Stimulated activated CD8-positive, alpha-beta memory T cell treated with anti-CD3 and anti-CD28 coated beads, Interleukin-4, amount 100 ng/mL, for 24 hours (primary cell): ENCODE data around the gene METTL21A.
A peak's percentile ranks its signal among the peaks of the same experiment; 100 is the strongest.
"Not testable (repeated sequence)": the region's sequence is repeated elsewhere in the genome, so short reads cannot be mapped to it uniquely, and the experiment has no call there.

Experiments used
- DNase-seq: peaks from one replicate; pipeline ENCODE4 v3.0.0-alpha.2; 2020; ENCODE audit warnings: low read depth

METTL21A gene

DNA sequence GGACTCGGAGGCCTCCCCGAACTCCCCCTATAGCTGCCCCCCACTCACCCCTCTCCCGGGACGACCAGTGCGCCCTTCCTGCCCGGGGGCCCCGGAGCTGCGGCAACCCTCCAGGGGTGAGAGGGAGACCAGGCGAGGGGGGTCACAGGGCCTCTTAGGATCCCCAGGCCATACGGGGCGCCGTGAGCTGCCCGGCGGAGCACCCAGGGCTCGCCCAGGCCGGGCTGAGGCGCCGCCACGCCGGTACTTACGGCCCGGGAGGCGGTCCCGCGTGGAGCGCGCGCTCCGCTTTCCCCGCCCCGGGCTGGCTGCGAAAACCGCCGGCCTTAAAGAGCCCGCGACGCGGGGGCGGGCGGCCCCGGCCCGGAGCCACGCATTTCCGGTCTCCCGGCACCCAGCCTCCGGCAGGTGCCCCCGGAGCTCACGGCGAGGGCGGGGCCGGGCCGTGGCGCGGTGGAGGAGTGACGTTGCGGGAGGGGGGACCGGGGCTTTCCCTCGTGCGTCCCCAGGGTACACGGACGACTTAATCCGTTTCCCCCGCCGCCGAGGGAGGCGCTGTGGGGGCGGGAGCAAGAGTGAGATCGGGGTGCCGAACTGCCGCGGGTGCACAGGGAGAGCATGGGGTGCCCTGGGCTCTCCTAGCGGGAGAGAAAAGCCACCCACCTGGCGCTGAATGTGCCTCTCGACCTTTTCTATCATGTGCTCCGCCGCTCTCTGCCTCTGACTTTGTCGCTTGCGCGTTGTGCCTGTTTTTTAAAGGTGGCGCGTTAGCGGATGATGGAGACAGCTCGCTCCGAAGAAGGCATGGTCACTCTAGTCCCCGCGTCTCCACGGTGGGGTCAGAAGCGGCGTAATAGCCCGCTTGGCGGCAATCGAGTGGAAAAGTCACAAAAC is at the start of gene METTL21A:
METTL21A (minus strand) TSS at position 381 of the 894 bp plus-strand sequence. CDS start 1,019 bp downstream, outside the sequence.
- peak; percentile 91 for DNase-seq

DNA sequence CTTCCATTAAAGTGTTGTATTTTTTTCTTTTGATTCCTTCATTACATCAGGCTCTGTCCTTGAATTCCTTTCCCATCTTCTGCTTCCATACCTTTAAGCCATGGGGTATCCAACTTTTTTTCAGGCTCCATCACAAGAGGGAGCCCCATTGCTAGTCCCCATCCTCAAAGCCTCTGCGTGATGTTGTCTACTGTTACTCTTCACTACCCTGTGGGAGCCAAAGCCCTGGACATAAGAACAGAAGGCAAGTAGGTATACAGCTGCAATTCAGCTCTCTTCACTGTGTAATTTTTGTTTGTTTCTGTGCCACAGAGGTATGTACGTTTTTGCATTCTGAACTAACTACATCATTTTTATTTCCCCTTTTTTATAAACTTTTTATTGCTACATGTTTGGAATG is 49.6 kb upstream of the METTL21A start:
- no peak for DNase-seq

DNA sequence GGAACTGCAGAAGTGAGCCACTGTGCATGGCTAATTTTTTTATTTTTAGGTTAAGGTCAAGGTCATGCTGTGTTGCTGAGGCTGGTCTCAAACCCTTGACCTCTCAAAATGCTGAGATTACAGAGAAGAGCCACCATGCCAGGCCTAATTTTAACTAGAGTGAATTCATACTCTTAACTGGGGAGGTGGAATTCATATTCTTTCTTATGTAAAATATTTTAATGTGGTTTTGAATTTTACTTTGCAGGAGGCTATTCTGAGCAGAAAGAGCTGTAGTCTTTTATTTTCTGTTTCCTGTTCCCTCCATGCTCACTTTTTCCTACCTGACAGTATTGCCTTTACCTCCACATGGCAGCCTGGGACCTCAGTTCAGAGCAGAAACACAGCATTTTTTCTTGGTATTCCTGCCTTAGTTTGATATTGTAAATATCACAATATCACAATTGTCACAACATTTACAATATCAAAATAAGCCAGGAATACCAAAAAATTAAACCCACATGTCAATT is 49.1 kb upstream of the METTL21A start:
- no peak for DNase-seq

DNA sequence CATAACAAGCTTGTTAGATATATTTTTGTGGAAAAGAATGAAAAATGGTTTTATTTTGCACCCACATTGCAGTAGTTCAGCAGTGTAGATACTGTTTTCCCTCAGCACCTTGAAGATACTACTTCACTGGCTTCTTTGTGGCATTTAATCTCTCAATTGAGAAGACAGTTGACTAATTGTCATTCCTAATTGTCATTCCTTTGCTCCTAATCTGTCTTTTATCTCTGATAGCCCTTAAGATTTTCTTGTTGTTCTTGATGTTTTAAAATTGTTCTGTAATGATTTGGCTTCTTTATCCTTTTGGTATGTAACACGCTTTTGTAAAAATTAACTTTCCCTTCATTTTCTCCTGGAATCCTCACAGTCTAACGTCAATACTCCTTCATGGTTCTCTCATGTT is 48.2 kb upstream of the METTL21A start:
- DNase-seq: no peak

DNA sequence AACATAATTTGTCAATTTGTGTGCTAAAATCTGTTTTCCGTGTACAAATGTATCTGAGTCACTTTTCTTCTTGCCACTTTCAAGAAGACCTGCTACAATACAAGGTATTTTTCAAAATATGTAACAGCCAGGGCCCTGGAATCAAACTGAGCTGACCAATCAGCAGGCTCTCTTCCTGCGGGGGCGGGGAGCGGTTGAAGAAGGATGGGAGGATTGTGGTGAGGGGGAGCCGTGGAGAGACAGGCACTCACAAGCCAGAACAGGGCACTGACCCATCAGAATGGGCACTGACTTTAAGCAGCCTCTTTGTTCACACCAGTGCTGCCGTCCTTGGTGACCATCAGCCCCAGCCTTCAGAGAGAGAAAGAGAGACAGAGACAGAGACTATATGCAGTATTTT is 45.7 kb upstream of the METTL21A start:
- no peak for DNase-seq

DNA sequence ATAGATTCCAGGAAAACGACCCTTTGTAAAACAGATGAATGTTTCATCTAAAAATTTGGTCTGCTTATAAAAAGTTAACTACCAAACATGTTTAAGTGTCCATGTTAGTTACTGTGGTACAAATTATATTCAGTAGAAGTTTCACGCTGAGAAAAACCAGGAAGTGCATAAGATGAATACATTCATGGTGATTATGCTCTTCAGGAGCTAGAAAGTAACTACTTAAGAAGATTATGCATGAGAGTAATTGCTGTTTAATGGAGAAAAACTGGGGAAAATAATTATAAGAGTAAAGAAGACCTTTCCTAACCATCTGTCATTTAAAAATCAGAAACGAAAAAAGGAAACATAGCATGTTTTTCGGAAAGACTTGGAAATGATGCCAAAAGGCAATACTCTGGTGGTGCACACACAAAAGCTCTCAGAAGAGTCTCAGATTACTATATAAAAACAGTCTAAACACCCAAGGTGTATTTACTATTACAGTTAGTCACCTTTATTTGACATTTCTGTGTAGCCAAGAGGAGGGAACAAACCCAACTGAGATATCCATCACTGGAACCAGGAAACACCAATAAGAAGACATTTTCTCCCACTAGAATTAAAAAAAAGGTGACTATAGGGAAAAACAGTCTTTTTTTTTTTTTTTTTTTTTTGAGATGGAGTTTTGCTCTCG is 38.8 kb upstream of the METTL21A start:
- no peak for DNase-seq

DNA sequence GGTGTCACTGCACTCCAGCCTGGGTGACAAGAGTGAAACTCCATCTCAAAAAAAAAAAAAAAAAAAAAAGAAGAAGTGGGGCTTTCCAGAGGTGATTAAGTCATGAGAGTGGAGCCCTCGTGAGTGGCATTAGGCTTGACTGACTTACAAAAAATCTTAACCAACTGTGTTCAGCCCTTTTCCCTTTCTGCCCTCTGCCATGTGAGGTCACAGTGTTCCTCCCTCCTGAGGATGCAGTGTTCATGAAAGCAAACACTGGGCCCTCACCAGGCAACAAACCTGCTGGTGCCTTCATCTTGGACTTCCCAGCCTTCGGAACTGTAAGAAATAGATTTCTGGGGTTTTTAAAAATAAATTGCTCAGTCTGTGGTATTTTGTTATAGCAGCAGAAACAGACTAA is 37.0 kb upstream of the METTL21A start:
- DNase-seq: no peak

DNA sequence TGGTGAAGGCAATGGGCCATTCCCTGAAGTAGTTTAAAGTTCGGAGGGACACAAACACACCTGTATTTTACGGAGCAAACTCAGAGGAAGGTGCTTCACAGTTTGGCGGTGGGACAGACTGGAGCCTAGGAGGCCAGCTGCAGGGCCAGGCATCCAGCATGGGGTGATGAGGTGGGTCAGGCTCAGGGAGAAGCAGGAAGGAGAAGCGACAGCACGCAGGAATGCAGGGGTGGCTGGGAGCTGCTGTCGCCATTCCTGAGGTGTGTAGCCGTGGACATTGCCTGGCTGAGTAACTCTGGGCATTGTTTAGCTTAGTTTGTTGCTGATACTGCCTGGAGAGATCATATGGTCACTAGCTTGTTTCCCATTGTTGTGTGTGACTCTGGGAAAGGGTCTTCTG is 35.8 kb upstream of the METTL21A start:
- DNase-seq: no peak

DNA sequence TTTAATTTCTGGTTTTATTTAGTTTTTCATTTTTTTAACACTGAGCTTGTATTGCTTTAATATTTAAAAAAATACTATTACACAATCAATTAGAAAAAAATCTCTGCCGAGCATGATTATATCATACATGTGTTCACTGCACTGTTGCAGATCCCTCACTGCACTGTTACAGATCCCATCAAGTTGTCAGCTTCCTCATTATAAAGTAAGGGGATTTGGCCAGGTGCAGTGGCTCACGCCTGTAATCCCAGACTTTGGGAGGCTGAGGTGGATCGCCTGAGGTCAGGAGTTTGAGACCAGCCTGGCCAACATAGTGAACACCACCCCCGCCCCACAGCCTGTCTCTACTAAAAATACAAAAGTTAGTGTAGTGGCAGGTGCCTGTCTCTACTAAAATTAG is 33.0 kb upstream of the METTL21A start:
- no peak for DNase-seq

DNA sequence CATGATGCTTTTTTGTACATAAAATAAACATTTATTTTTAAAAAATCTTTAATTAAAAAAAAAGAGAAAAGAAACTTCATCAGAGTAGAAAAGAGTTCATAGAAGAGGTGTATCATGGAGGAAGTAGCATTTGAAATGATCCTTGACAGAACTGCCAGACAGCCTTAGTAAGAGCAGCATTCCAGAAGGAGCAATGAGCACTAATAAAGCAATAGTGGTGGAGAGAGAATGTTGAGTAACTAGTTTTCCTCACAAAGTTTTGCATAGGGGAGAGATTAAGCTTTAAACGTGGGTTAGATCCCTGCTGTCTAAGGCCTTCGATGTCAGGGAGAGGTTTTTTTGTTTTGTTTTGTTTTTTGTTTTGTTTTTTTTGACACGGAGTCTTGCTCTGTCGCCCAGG is 29.8 kb upstream of the METTL21A start:
- no peak for DNase-seq

DNA sequence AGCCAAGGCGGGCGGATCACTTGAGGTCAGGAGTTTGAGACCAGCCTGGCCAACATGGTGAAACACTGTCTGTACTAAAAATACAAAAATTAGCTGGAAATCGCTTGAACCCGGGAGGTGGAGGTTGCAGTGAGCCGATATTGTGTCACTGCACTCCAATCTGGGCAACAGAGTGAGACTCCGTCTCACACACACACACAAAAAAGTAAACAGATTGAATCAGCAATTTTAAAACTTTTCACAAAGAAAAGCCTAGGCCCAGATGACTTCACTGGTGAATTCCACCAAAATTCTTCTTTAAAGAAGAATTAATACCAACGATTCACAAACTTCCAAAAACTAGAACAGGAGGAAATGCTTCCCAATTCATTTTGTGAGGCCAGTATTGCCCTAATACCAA is 21.4 kb upstream of the METTL21A start:
- DNase-seq: not testable (repeated sequence)

DNA sequence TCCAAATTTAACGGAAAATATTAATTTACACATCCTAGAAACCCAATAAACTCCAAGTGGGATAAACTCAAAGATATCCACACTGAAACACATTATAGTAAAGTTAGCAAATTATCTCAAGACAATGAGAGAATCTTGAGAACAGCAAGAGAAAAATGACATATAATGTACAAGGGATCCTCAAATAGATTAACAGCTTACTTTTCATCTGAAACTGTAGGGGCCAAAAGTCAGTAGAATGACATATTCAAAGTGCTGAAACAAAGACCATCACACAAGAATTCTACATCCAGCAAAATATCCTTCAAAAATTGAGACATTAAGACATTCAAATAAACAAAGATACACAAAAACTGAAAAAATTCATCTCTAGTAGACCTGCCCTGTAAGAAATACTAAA is 18.7 kb upstream of the METTL21A start:
- DNase-seq: no peak

DNA sequence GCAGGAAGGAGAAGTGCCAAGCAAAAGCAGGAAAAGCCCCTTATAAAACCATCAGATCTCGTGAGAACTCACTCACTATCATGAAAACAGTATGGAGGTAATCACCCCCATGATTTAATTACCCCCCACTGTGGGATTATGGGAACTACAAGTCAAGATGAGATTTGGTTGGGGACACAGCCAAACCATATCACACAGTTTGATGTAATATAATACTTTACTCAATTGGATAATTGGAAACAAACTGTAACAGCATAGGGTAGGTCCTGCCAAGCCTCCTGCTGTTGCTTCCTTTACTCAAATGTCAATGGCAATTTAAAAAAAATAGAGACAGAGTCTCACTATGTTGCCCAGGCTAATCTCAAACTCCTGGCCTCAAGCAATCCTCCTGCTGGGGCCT is 15.5 kb upstream of the METTL21A start:
- DNase-seq: no peak

DNA sequence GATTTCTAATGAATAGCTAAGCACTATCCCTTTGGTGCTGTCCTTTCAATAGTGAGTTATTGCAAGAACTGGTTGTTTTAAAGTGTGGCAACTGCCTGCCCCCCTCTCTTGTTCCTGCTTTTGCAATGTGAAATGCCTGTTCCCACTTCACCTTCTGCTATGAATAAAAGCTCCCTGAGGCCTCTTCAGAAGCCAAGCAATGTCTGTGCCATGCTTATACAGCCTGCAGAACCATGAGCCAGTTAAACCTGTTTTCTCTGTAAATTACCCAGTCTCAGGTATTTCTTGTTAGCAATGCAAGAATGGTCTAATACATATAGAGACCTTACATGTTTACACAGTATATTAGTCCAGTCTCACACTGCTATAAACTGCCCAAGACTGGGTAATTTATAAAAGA is 15.0 kb upstream of the METTL21A start:
- DNase-seq: no peak

DNA sequence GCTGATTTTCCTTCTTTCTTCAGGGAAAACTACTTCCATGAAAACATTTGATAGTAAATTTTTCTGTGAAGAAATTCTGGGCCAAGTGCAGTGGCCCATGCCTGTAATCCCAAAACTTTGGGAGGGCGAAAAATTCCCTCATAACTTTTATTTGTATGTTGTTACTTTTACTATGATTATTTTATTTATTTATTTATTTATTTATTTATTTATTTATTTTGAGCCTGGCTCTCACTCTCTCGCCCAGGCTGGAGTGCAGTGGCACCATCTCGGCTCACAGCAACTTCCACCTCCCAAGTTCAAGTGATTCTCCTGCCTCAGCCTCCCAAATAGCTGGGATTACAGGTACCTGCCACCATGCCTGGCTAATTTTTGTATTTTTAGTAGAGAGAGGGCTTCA is 14.1 kb upstream of the METTL21A start:
- not testable (repeated sequence) for DNase-seq

DNA sequence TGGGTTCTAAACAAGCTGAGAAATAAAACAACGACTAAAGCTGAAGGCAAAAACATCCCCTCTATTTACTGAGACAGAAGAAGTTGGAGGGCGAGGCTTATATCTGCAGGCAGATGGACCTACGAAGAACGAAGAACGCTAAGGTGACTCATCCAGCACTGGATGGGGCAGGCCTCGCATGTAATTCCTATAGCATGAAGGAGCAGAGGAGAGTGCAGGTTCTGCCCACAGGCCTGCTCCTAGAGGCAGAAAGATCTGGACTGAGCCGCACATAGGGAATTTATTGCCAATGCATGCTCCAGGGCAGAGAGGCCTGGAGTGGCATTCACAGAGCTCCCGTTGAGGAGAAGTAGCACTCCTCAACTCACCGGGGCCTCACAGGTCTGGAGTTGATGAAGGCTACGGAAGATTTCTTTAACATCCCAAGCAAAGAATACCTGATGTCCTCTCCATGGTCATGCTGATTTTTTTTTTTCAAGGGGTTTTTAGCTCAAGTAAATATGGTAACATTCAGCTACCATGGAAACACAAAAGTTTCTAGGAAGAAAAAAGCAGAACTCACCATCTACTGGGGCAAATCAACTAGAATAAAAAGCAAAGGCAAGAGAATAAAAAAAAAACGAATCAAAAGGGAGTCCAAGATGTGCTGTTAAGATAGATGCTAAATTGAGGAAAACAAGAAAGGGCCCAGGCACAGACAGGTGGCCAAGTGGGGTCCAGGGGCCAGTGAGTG is 10.4 kb upstream of the METTL21A start:
- no peak for DNase-seq

DNA sequence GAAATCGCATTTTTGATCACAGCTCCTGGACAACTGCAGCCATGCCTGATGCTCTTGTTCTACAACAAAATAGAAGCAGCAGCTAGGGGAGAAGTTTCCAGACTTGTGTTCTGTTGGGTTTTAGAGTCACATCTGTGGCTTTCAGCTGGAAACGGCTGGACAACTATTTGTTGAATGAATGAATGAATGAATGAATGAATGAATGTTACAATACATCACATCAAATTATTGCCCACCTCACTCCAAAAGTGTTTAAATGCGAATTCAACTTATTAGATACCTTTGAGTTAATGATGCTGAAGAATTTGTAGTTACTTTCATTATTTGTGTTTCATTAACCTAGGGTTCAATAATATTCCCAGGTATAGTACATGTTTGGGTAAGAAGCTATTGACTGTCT is 8.5 kb upstream of the METTL21A start:
- no peak for DNase-seq

DNA sequence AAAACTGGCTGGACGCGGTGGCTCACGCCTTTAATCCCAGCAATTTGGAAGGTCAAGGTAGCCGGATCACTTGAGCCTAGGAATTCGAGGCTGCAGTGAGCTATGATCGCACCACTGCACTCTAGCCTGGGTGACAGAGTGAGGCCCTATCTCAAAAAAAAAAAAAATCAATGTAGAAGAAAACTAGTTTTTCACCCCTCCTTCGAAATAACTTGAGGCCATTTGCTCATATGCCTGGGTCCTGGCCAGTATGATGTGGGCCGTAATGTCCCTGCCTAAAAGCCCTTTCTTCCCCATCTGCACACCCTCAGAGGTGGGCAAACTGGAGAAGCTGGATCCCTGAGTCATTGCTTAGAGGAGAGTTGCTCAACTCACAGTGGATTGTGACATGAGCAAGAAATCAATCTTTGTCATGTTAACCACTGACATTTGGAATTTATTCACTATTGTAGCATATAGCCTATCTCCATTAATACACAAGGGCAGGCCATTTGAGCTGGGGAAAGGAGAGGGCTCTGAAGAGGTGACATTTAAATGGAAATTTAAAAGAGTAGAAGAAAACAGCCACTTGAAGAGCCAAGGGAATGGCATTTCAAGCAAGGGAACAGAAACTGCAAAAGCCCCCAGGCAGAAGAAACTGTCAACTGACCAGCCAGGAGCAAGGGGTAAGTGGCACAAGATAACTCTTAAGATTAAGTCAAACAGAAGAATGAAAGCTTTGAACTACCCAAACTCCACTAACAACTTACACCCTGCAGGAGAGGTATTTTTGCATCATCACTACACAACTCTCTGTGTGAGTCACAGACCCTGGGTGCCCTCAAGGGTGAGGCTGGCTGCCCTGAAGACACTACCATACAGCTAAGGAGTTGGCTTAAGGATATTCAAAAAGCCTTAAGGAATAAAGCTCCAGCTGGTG is 7.6 kb upstream of the METTL21A start:
- DNase-seq: no peak

DNA sequence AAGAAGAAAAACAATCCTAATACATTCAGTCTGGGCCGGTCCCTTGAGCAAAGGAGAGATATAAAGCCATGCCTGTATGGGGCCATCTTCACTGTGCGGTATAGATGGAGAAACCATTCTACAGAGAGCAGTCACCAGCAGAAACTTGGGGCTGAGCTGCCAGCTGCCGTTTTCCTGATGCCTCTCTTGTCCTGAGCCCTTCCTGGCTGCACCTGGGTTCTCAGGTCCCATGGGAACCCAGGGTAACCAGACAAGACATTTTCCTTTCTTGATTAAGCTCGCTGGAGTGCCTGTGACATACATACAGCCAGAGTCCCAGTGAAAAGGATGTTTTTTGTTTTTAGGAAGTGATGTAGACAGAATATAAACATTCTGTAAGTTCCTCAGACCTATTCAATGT is 5.3 kb upstream of the METTL21A start:
- no peak for DNase-seq

DNA sequence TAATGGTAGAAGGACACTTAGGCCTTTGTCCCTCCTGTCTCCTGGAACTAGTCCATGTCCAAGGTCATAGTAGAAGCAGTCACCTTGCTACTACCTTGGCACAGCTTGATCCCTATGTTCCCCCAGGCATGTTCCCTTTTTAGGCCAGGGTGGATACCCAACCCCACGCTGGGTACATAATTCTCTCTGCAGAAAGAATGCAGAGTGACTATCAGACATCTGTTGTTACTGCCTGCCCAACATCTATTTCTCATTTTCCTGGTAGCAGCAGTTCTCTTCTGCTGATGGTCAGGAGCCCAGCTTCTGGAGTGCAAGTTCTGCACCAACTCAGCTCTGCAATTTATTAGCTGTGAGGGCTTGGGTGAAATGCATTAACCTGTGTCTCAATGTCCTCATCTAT is 4.4 kb upstream of the METTL21A start:
- no peak for DNase-seq

DNA sequence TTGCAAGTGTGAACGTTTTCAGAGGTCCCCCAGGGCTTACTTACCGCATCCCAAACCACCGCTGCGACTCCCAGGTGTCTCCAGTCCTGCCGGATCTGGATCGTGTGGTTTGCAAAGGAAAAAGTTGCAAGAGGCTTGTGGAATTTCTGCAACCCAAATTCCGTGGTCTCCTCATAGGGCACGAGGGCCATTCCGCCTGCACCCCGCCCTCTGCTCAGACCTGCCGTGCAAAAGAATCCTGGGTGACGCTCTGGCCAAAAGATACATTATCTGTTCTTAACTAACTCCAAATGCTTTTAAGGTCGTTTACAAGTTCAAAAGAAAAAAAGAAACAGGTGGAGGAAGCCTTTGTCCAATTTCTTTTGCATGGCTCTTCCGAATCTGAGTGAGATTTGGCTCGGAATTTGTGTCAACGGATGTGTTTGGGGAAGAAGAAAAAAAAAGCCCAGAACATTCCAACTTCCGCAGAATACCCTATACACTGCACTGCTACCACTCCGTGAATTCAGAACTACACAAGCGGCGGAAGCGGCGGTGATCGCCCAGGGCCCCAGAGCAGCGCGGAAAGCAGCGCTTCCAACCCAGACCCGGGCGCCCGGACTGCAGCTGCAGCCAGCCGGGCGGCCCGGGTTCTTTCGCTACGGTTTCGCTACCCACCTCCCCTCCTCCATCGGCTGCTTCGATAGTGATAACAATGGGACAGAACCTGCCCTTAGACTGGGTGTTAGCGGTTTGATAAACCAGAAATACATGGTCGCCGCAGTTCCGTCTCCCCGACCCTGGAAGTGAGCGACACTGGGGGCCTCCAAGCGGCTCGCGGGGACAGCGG is 795 bp downstream of the METTL21A start:
- DNase-seq: peak; percentile 56
